Activated naive CD8-positive, alpha-beta T cell treated with anti-CD3 and anti-CD28 coated beads, Interleukin-2, amount 10 ng/mL, durations not matched to agents 7 days and 5 days (primary cell): ENCODE data around the gene CRELD1. TPM values are rescaled to one million over a fixed set of nuclear protein-coding genes. Genes with fewer than 3 reads are reported as not detected.

Experiments
- total RNA-seq, 2 experiments: library from RNA; stranded (reverse); gene quantifications; one replicate each; pipeline ENCODE4 v1.2.3, GENCODE V29; 2021

CRELD1 gene
- total RNA-seq, 2 experiments from 2014 or later = 26.2 to 29.3 TPM

Other genes with a start within 250 kb of the CRELD1 start
- 1 to 10 TPM in 1 of 2 experiments, not detected in 1; 1.1 TPM for gene CPNE9, start 230.0 kb upstream of the CRELD1 start, total RNA-seq
- gene BRPF1, start 202.1 kb upstream of the CRELD1 start, total RNA-seq = 10 to 100 TPM; 57.3 to 58.8 TPM
- 10 to 100 TPM; 41.3 to 46.1 TPM for gene OGG1, start 183.9 kb upstream of the CRELD1 start, total RNA-seq
- gene CAMK1, start 163.9 kb upstream of the CRELD1 start, total RNA-seq = 10 to 100 TPM; 25.2 to 26.9 TPM
- gene TADA3, start 141.4 kb upstream of the CRELD1 start, total RNA-seq = 10 to 100 TPM; 71.8 to 73.3 TPM
- gene ARPC4, start 140.8 kb upstream of the CRELD1 start, total RNA-seq = 100 to 1,000 TPM; 225 to 227 TPM
- 10 to 100 TPM; 84.0 to 85.7 TPM for gene TTLL3, start 123.6 kb upstream of the CRELD1 start, total RNA-seq
- gene RPUSD3, start 89.8 kb upstream of the CRELD1 start, total RNA-seq = 10 to 100 TPM; 46.3 to 50.8 TPM
- not detected for gene CIDEC, start 53.6 kb upstream of the CRELD1 start, total RNA-seq
- 10 to 100 TPM; 31.5 to 34.2 TPM for gene JAGN1, start 43.2 kb upstream of the CRELD1 start, total RNA-seq
- 1 to 10 TPM in 1 of 2 experiments, under 1 TPM in 1; 0.94 to 1.1 TPM for gene IL17RE, start 31.0 kb upstream of the CRELD1 start, total RNA-seq
- under 1 TPM in 1 of 2 experiments, not detected in 1; 0.22 TPM for gene IL17RC, start 16.7 kb upstream of the CRELD1 start, total RNA-seq
- gene PRRT3, start 18.6 kb downstream of the CRELD1 start, total RNA-seq = 1 to 10 TPM; 5.3 to 5.9 TPM
- gene EMC3, start 53.0 kb downstream of the CRELD1 start, total RNA-seq = 10 to 100 TPM; 42.0 to 49.8 TPM
- 10 to 100 TPM; 57.9 to 78.8 TPM for gene FANCD2, start 92.6 kb downstream of the CRELD1 start, total RNA-seq
- gene FANCD2OS, start 174.4 kb downstream of the CRELD1 start, total RNA-seq = not detected
- 100 to 1,000 TPM; 105 to 108 TPM for gene BRK1, start 181.8 kb downstream of the CRELD1 start, total RNA-seq
- gene VHL, start 207.9 kb downstream of the CRELD1 start, total RNA-seq = 10 to 100 TPM; 66.5 to 68.1 TPM
- gene IRAK2, start 231.1 kb downstream of the CRELD1 start, total RNA-seq = 1 to 10 TPM; 3.5 to 3.7 TPM